Tibial artery (tissue), 4 donors: Measurements from ENCODE around the gene PFDN1.

Experiments
- DNase-seq, 2 donors: peaks; one replicate each; pipeline ENCODE4 v3.0.0-alpha.2; 2019
- H3K27ac ChIP-seq, 2 donors: fragments of 200-600 bp; sonication (generic) in 1 of 2; 1 replicate in 1 of 2; 2 replicates in 1 of 2; pipeline ENCODE4 v1.5.1; 2018 to 2019; ENCODE audit warnings: mild to moderate bottlenecking in 1 of 2
- H3K27me3 ChIP-seq, 2 donors: fragments of 200-600 bp; sonication (generic) in 1 of 2; one replicate each; pipeline versions ENCODE4 v1.5.1 to v1.6.0; 2016 to 2019
- H3K36me3 ChIP-seq, 3 donors: fragments of 200-600 bp; sonication (generic) in 2 of 3; one replicate each; pipeline ENCODE4 v1.5.1; 2016 to 2019; ENCODE audit warnings: mild to moderate bottlenecking in 2 of 3
- H3K4me1 ChIP-seq, 4 donors: fragments of 200-600 bp; sonication (generic) in 2 of 4; 1 replicate in 3 of 4; 2 replicates in 1 of 4; pipeline ENCODE4 v1.5.1; 2016 to 2019
- H3K4me3 ChIP-seq, 2 donors: fragments of 200-600 bp; sonication (generic) in 1 of 2; 1 replicate in 1 of 2; 2 replicates in 1 of 2; pipeline ENCODE4 v1.5.1; 2018 to 2019; ENCODE audit warnings: mild to moderate bottlenecking in 2 of 2
- H3K9me3 ChIP-seq, 3 donors: fragments of 200-600 bp; sonication (generic) in 1 of 3; one replicate each; pipeline ENCODE4 v1.5.1; 2016 to 2019
- CTCF ChIP-seq, 2 experiments: fragments of 200-600 bp in 1 of 2; fragments of 450-650 bp in 1 of 2; IDR thresholded peaks; one replicate each; pipeline ENCODE4 v1.5.1; 2017 to 2019; ENCODE audit warnings: antibody characterized with exemption in 2 of 2, mild to moderate bottlenecking in 1 of 2, moderate library complexity in 1 of 2
- intact Hi-C: fragments of 100-400 bp; cut with DNase I; formaldehyde crosslinking; loops from one replicate; pipeline ENCODE4 v1.15.0; 2023; ENCODE audit warnings: low total_unique reads

Gene PFDN1

GRCh38 chr5:140239939-140240700 is 62.8 kb downstream of the PFDN1 start:
- intact Hi-C loops = no loop called here
- H3K4me1 ChIP-seq = peaks cover 0 to 37% (median 30%) of the 10 kb centered on the region in 4 donors

GRCh38 chr5:140239461-140239860 is 63.4 kb downstream of the PFDN1 start:
- no peak for DNase-seq
- Histone ChIP-seq H3K27me3 (no peaks in the 10 kb centered on the region), H3K9me3 (no peaks in the 10 kb centered on the region), H3K4me1 (peaks cover 0 to 32% (median 27%) of the 10 kb centered on the region in 4 donors), H3K27ac (peak overlapping the region in 1 of 2 donors; percentile 12), H3K4me3 (no peak overlapping the region), H3K36me3 (peaks cover 0 to 7% (median 0%) of the 10 kb centered on the region in 3 donors)
- intact Hi-C loops = no loop called here
- no peak for TF ChIP-seq CTCF (IDR thresholded peaks at IDR 0.05)

More at GRCh38 chr5:140239939-140240700, 62.8 kb downstream of the PFDN1 start:
- Histone ChIP-seq H3K27ac (peak overlapping the region in 1 of 2 donors; percentile 12), H3K9me3 (no peaks in the 10 kb centered on the region), H3K27me3 (no peaks in the 10 kb centered on the region), H3K36me3 (peaks cover 1 to 7% (median 3%) of the 10 kb centered on the region in 3 donors), H3K4me3 (no peak overlapping the region)
- peak; percentile 59 to 78 for DNase-seq
- TF ChIP-seq CTCF (IDR thresholded peaks at IDR 0.05) = peak; percentile 67 to 71

GRCh38 chr5:140238756-140239155 is 64.1 kb downstream of the PFDN1 start:
- intact Hi-C loops = no loop called here
- H3K36me3 ChIP-seq = peaks cover 0 to 6% (median 0%) of the 10 kb centered on the region in 3 donors
- no peak for TF ChIP-seq CTCF (IDR thresholded peaks at IDR 0.05)
- DNase-seq = no peak
- no peaks in the 10 kb centered on the region for H3K27me3 ChIP-seq
- no peaks in the 10 kb centered on the region for H3K9me3 ChIP-seq
- no peak overlapping the region for H3K4me3 ChIP-seq
- no peak overlapping the region for H3K27ac ChIP-seq
- peaks cover 0 to 31% (median 26%) of the 10 kb centered on the region in 4 donors for H3K4me1 ChIP-seq

GRCh38 chr5:140236891-140237598 is 65.9 kb downstream of the PFDN1 start:
- H3K4me3 ChIP-seq = no peak overlapping the region
- no peak overlapping the region for H3K27ac ChIP-seq
- intact Hi-C loops = no loop called here
- H3K27me3 ChIP-seq = no peaks in the 10 kb centered on the region
- no peak for TF ChIP-seq CTCF (IDR thresholded peaks at IDR 0.05)
- no peaks in the 10 kb centered on the region for H3K36me3 ChIP-seq
- peaks cover 0 to 25% (median 22%) of the 10 kb centered on the region in 4 donors for H3K4me1 ChIP-seq
- no peaks in the 10 kb centered on the region for H3K9me3 ChIP-seq
- DNase-seq = no peak

- no peak overlapping the region for H3K27ac ChIP-seq
- no peak for TF ChIP-seq CTCF (IDR thresholded peaks at IDR 0.05)
- no peak for DNase-seq
- no peaks in the 10 kb centered on the region for H3K36me3 ChIP-seq
- peaks cover 0 to 14% (median 11%) of the 10 kb centered on the region in 4 donors for H3K4me1 ChIP-seq
- H3K27me3 ChIP-seq = no peaks in the 10 kb centered on the region
- H3K4me3 ChIP-seq = no peak overlapping the region
- intact Hi-C loops = no loop called here
- no peaks in the 10 kb centered on the region for H3K9me3 ChIP-seq
These were observed 66.9 kb downstream of the PFDN1 start for GRCh38 chr5:140235791-140236551.
